SW480 (cell line): Measurements from ENCODE around the gene HIC1.

Source experiments
- DNase-seq: peaks from one replicate; pipeline ENCODE4 v3.0.0-alpha.2; 2016; ENCODE audit warnings: low spot score

The HIC1 gene

DNA sequence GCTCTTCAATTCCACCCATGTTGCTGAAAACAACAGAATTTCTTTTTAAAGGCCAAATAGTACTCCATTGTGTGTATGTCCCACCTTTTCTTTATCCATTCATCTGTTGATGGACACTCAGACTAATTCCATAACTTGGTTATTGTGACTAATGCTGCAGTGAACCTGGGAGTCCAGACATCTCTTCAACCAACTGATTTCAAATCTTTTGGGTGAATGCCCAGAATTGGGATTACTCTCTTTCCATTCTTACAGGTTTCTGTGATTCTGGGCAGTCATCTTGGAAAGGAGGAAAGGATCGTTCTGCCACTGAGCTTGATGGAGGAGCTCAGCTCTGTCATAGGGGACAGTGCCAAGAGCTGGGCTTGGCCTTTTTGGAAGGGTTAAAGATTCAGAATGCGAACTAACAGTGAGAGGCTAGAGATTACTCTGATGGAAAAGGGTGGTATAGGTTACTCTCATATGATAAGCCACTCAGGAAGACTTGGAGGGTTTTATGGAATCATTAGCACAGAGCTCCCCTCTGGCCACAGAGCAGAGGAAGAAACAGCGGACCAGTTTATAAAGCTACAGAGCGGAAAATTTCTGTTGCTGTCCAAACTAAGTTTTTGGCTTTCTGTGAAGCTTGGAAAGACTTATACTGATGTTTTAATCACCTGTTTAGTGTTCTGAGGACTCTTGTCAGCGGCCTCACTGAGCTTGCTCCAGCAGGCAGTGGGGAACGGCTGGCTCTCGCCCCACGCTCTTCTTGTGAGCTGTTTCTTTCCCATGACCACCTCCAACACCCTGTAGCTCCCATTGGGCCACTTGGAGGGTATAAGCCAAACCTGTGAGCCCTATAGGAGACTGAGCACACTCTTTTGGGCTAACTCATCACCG, 48.3 kb downstream of the HIC1 start:
- no peak for DNase-seq

DNA sequence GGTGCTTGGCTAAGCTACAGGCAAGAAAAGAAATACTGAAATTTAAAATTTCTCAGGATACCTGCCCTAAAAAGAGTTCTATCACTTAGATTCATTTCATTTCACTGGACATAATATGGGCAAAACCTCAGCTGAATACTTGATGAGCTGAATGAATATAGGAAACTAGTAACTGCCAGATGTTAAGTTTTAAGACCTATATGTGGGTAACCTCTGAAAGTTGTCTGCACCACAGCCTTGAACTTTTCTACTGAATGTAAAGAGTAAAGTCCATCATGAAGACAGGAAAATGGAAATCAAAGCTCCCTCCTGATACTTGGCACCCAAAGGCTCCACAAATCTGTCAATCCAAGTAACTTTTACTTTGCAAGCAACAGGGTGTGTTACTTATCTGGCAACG, 50.8 kb downstream of the HIC1 start:
- no peak for DNase-seq

DNA sequence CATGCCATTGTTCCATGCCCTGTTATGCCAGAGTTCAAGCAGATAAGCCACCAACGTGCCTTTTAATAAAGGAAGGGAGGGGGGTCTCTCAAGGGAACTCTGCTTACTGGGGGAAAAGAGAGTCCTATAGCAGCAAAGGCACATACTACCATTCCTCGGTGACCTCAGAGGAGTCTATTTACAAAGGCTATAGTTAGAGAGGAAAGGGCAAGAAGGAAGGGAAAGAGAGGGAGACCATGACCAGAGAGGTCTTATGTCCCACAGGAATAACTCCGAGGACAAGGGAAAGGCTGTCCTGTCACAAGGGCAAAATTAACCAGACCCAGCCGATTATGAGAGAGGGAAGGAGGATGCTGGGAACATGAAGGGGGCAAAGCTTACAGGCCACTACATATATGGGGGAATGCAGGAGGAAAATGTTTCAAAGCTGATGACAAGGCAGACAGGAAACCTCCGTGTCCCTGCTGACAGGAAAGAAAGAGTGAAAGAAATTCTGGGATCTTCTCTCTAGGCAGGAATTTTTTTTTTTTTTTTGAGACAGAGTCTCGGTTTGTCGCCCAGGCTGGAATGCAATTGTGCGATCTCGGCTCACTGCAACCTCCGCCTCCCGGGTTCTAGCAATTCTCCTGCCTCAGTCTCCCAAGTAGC, 51.5 kb downstream of the HIC1 start:
- DNase-seq = no peak

DNA sequence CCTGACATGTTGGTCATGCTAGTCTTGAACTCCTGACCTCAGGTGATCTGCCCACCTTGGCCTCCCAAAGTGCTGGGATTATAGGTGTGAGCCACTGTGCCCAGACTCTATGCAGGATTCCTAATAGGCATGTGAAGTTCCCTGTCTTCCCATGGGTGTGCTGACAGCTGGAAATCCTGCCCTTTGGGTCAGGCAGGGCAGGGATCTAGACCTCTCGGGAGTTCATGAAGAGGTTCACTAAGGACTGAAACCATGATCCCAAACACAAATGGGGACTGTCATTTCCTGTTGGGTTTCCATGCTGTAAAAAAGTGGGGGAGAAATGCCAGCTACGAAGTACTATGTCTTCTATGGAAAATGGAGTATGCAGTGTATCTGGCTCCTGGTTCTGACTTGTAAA, 52.1 kb downstream of the HIC1 start:
- DNase-seq = no peak

DNA sequence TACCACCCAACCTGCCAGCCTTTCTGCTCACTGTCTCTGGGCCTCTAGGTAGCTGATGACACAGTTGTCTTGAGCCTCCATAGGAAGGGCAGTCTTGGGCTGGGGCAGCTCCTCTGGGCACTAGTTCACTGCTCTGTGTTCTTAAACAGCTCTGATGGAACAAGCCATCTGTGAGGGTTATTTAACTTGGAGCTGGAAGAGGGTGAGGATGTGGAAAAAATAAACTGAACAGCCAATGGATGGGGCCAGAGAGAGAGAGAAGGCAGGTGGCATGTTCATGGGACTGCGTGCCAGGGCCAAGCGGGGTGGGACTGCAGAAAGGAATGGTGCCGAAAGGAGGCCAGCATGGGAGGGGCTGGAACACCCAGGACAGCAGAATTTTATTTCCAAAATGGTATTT, 52.6 kb downstream of the HIC1 start:
- DNase-seq = no peak

DNA sequence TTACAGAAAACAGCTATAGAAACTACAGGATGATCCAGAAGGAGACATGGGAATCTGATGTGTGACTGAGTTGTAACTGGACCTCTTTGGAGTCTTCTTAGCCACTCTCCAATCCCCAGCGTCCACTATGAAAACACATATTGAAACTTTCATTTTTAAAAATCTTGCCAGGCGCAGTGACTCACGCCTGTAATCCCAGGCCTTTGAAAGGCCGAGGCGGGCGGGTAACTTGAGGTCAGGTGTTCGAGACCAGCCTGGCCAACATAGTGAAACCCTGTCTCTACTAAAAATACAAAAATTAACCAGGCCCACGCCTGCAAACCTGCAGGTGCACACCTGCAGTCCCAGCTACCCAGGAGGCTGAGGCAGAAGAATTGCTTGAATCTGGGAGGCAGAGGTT, 53.3 kb downstream of the HIC1 start:
- DNase-seq = no peak

DNA sequence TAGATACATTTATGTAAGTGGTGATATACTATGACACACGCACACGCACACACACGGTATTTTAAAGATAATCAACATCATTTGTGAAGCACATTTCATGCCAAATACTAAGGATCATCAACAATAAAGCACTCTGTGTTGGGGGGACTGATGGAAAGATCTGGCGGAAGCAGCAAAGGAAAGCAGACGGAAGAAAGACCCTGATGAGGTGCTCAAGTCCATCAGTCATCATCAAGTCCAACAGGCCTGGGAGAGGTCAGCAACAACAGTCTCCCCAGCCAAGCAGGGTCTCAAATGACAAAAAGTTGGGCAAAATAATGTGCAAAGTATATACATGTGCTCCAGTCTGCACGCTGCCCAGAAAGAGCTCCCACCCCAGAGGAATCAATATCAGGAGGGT, 55.5 kb downstream of the HIC1 start:
- DNase-seq = no peak

DNA sequence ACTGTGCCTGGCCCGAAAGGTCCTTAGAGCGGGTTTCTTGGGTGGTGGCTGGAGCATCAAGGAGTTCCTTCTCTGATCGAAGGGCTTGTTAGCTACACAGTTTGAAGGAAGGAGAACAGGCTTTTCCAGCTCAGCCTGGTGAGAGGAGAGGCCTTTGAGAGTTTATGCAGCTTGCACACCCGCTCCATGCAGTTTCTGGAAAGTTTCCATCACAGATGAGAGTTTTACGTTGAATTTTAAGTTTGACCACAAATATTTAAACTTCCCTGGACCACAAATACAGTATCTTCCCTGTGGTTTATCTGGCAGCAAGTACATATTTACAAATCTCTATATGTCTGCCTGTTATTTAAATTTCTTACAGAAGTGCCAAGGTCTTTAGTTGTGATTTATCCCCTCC, 56.8 kb downstream of the HIC1 start:
- no peak for DNase-seq
